ENCODE data around the gene NECTIN2.
"Not testable (repeated sequence)": the region's sequence is repeated elsewhere in the genome, so short reads cannot be mapped to it uniquely, and the experiment has no call there.

The NECTIN2 gene

GRCh38 chr19:44848812-44849447 lies 2.8 kb downstream of the NECTIN2 start:
- no peak for DNase-seq (ENCODE audit: low read depth in 2 of 2, low spot score in 1 of 2)

DNA sequence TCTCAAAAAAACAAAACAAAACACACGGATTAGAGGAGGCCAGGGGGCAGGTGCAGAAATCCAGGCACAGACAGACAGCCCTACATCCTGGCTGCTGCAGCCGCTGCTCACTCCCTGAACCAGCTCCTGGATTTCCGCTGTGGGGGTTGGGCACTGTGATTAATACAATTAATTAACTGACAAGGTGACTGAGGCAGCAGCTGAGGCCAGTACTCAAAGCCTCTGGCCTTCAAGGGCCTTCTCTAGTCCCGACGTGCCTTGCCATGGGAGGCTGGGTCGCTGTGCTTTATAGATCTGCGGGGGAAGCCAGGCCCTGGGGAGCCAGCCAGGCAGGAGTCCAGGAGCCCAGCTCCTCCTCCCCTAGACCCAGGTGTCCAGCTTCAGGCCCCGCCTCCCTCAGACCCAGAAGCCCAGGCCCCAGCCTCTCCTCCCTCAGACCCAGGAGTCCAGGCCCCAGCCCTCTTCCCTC lies 4.6 kb downstream of the NECTIN2 start:
- no peak for DNase-seq (ENCODE audit: low read depth in 2 of 2, low spot score in 1 of 2)

DNA sequence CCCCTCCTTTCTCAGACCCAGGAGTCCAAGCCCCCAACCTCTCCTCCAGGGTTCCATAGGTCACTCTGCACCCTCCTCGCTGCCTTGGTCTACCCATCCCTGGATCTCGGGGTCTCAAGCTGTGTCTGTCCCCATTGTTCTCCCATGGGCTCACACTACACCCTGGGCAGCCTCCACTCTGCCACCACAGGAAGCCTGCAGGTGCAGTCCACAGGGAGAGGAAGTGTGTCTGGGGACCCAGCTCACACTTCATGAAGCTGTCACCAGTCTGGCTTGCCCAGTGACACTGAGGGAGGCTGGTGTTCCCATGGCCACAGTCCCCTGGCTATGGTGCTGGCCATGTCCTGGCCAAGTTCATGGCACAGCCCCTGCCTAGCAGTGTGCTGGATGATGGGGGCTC lies 5.3 kb downstream of the NECTIN2 start:
- DNase-seq (ENCODE audit: low read depth in 2 of 2, low spot score in 1 of 2) = no peak

- DNase-seq (ENCODE audit: low read depth in 2 of 2, low spot score in 1 of 2) = no peak
Measured at GRCh38 chr19:44855606-44856005, 9.5 kb downstream of the NECTIN2 start.

DNA sequence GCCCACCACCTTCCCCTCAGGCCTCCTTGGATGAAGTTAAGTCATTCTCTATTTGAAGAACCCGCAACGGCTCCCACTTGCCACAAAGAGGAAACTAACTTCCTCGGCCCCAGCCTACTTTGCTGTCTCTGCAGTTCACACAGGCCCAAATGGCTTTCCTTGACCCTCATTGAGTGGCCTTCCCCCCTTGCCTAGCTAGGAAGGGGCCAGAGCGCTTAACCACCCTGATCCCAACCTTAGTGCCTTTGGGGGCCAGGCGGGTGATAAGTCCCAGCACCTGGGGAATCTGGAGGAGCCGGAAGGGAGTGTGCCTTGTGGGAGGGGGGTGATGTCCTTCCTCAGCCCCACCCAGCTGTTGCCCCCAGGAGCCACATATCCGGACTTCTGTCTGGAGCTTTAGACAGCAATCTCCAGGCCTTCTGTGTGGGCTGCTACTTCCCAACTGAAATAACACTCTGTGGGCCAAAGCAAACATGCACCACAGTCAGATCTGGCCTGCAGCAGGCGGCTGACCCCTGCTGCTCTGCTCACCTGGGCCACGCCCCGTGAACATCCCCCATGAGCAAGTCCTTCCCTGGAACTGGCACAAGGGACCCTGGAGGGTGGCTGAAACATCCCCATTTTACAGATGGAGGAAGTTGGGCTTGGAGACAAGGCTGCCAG lies 10.5 kb downstream of the NECTIN2 start:
- DNase-seq (ENCODE audit: low read depth in 2 of 2, low spot score in 1 of 2) = no peak

- DNase-seq (ENCODE audit: low read depth in 2 of 2, low spot score in 1 of 2) = no peak
Measured at GRCh38 chr19:44857837-44858236, 11.7 kb downstream of the NECTIN2 start.

- not testable (repeated sequence) for DNase-seq (ENCODE audit: low read depth in 2 of 2, low spot score in 1 of 2)
Measured at GRCh38 chr19:44861576-44861975, 15.5 kb downstream of the NECTIN2 start.

DNA sequence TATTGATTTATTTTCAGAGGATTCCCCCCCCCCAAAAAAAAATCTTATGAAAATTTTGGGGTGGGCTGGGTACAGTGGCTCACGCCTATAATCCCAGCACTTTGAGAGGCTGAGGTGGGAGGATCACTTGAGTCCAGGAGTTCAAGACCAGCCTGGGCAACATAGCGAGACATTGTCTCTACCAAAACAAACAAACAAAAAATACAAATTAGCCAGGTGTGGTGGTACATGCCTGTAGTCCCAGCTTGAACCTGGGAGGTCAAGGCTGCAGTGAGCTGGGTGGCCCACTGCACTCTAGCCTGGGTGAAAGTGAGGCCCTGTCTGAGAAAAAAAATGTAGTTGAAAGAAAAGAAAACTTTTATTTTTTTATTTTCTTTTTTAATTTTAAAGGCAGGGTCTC lies 17.9 kb downstream of the NECTIN2 start:
- no peak for DNase-seq (ENCODE audit: low read depth in 2 of 2, low spot score in 1 of 2)

- no peak for DNase-seq (ENCODE audit: low read depth in 2 of 2, low spot score in 1 of 2)
Measured at GRCh38 chr19:44865196-44865767, 19.2 kb downstream of the NECTIN2 start.

DNA sequence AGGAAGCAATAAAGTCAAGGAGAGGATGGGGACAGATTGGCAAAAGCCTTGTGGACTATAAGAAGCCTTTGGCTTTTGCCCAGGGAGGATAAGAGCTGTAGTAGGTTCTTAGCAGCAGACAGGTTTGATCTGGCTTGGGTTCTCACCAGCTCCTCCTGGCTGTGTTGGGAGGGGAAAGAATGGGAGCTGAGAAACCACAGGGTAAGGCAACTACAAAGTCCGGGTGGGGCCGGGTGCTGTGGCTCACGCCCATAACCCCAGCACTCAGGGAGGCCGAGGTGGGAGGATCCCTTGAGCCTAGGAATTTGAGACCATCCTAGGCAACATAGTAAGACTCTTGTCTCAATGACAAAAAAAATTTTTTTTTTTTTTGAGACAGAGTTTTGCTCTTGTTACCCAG lies 20.6 kb downstream of the NECTIN2 start:
- no peak for DNase-seq (ENCODE audit: low read depth in 2 of 2, low spot score in 1 of 2)

- DNase-seq (ENCODE audit: low read depth in 2 of 2, low spot score in 1 of 2) = no peak
Measured at GRCh38 chr19:44867578-44867977, 21.5 kb downstream of the NECTIN2 start.

- no peak for DNase-seq (ENCODE audit: low read depth in 2 of 2, low spot score in 1 of 2)
Measured at GRCh38 chr19:44869733-44870470, 23.8 kb downstream of the NECTIN2 start.

DNA sequence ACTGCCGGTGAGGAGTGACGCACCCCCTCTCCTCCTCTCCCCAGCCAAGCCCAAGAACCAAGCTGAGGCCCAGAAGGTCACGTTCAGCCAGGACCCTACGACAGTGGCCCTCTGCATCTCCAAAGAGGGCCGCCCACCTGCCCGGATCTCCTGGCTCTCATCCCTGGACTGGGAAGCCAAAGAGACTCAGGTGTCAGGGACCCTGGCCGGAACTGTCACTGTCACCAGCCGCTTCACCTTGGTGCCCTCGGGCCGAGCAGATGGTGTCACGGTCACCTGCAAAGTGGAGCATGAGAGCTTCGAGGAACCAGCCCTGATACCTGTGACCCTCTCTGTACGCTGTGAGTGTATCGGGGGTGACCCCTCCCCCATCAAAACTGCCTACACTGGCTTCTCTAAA lies 25.7 kb downstream of the NECTIN2 start:
- DNase-seq (ENCODE audit: low read depth in 2 of 2, low spot score in 1 of 2) = no peak

DNA sequence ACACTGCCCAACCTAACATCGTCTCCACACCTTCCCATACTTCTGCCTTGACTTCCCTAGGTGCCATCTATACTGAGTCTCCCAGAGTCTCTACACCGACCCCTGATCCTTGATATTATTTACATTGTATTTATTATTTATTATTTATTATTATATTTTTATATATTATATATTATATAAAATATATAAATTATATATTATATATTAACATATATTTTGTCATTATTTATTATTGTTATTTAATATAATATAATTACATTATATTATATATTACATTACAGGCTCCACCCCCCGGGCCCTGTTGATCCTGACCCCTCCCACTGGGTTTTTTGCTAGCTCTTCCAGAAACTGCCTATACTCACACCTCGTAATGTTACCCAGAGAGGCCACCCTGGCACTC lies 26.6 kb downstream of the NECTIN2 start:
- DNase-seq (ENCODE audit: low read depth in 2 of 2, low spot score in 1 of 2) = no peak

- DNase-seq (ENCODE audit: low read depth in 2 of 2, low spot score in 1 of 2) = no peak
Measured at GRCh38 chr19:44874317-44874716, 28.2 kb downstream of the NECTIN2 start.

GRCh38 chr19:44875666-44876451 lies 29.8 kb downstream of the NECTIN2 start:
- DNase-seq (ENCODE audit: low read depth in 2 of 2, low spot score in 1 of 2) = no peak

GRCh38 chr19:44876930-44877535 lies 30.9 kb downstream of the NECTIN2 start:
- no peak for DNase-seq (ENCODE audit: low read depth in 2 of 2, low spot score in 1 of 2)

- no peak for DNase-seq (ENCODE audit: low read depth in 2 of 2, low spot score in 1 of 2)
Measured at GRCh38 chr19:44878120-44878865, 32.2 kb downstream of the NECTIN2 start.

- no peak for DNase-seq (ENCODE audit: low read depth in 2 of 2, low spot score in 1 of 2)
Measured at GRCh38 chr19:44879309-44880065, 33.4 kb downstream of the NECTIN2 start.
